Adrenal gland (tissue), 5 donors: ENCODE measurements around the gene NHS.

Source experiments
- CTCF ChIP-seq, 6 experiments: fragments of 450-650 bp in 4 of 6; fragments of 200-600 bp in 2 of 6; sonication (generic) in 1 of 6; IDR thresholded peaks; 1 replicate in 5 of 6; 2 replicates in 1 of 6; pipeline versions ENCODE4 v1.5.1 to v1.8.0; 2016 to 2021; ENCODE audit warnings: antibody characterized with exemption in 6 of 6, mild to moderate bottlenecking in 2 of 6, moderate library complexity in 1 of 6
- POLR2A ChIP-seq, 2 donors: fragments of 450-650 bp; IDR thresholded peaks; one replicate each; pipeline ENCODE4 v1.6.1; 2017; ENCODE audit warnings: antibody characterized with exemption in 2 of 2, mild to moderate bottlenecking in 2 of 2, moderate library complexity in 1 of 2
- donor health status: DM: no; HTN: no; CAD: no.

- TF ChIP-seq CTCF (IDR thresholded peaks at IDR 0.05) (no peak), POLR2A (IDR thresholded peaks at IDR 0.05) (no peak)
These were observed 326.0 kb downstream of the NHS start for GRCh38 chrX:17700976-17701375.
